Activated naive CD4-positive, alpha-beta T cell treated with Interleukin-2 at 50 U/mL for 16 hours (primary cell): ENCODE data around the gene SP5.
"Not testable (repeated sequence)": the region's sequence is repeated elsewhere in the genome, so short reads cannot be mapped to it uniquely, and the experiment has no call there.

Experiments used
- DNase-seq: peaks from one replicate; pipeline ENCODE4 v3.0.0-alpha.2; 2020

SP5 gene

DNA sequence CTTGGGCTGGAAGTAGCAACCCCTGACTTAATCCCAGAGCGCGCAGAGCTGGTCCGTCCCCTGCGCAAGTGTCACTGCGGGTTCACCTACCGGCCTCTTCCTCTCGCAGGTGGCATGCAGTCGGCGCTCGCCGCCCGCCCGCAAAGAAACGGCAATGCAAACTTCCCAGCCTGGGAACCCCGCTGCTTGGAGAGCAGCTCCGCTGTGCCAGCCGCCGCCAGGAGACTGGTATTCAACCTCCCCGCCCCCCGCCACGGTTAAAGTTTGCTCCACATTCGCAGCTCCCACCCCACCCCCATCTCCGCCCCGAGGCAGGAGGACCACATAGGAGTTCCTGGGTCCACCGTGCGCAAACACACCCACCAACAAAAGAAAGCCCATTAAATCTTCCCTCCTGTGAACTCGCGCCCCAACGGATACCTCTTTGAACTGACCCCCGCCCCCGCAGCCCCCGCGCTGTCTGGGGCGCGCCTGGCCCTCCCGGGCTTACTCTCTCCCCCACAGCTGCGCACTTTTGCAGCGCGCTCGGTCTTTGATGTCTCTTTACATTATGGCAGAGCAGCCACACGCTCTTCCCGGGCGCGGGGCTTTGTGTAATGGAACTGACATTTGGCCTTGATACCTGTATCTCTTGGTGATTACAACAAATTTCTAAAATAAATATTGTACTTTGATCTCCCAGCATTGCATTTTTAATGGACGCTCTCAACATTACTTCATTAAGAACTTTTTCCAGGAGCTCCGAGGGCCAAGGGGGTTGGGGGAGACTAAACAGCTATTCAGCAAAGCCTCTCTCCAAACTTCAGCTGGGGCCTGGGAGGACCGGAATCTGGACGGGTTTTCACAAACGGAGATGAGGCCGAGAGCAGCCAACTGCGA lies 3.1 kb upstream of the SP5 start:
- no peak for DNase-seq

DNA sequence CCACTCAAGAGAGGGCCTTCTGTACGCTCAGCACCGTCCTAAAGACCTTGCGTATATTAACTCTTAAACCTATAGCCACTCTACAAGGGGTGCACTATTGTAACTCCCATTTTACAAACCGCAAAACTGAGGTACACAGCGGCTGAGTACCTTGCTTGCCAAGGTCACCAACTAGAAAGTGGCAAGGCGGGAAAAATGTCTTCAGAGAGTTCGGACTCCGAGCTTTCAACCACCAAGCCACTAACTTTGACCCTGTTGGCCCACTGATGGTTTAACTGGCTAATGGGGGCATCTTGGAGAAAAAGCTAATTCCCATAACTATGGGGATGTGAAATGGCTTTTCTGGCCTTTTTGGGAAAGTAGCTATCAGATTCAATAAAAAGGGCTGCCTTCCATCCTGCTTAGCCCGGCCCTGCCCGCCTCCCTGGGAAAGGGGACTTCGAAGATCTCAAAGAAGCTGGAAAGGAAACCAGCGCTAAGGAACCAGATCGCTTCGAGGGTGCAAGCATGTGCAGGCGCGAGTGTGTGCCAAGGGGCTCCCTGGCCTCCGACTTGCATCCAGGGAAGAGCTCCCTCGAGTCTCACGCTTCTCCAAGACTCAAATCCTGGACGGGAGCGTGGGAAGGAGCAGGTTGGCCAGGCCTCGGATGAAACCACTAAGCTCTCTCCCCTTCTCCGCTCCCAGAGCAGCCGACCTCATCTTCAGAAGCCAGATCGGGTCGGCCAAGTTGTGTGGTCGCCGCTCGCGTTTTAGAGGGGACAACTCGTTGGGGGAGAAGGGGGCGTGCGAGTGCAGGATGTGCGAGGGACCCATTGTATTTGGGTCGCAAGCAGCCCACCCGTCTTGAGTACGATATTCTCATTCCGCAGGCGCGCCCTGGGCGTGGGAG lies 2.2 kb upstream of the SP5 start:
- no peak for DNase-seq

DNA sequence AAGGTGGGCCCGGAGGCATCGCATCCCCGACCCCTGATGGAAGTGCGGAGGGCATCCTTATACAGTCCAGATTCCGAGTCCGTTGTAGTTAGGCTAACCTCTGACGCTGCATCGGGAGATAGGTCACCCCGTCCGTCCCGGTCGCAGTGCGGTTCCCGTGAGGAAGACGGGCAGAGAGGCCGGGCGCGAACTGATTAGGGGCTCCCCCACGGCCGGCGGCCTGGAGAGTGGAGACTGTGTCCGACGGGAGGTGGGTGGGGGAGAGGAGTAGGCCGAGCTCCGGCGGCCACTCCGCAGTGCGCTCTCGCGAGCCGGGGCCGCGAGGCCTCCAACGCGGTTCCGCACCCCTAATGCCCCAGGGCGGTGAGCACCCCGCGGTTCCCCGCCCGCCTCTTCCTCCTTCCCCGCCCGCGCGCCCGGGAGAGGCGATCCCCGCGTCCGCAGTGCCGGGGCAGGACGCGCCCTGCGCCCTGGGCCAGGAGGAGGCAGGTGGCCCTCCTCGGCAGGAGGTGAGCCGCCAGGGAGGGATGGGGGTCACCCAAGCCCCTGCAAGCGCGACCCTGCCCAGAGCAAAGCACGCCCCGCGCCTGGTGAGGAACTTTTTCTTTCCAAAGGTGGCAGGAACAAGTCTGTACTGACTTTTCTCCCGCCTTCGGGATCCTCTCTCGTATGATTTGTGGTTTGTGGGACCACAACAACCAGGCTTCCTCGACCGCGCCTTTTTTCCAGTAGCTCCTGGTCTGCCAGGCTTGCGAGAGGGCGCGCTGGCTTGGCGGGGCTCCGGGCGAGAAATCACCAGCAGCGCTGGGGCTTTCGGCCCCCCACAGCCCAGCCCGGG lies 1.4 kb upstream of the SP5 start:
- DNase-seq = no peak

GRCh38 chr2:170714381-170715061 lies 616 bp upstream of the SP5 start:
- DNase-seq = peak; percentile 4

DNA sequence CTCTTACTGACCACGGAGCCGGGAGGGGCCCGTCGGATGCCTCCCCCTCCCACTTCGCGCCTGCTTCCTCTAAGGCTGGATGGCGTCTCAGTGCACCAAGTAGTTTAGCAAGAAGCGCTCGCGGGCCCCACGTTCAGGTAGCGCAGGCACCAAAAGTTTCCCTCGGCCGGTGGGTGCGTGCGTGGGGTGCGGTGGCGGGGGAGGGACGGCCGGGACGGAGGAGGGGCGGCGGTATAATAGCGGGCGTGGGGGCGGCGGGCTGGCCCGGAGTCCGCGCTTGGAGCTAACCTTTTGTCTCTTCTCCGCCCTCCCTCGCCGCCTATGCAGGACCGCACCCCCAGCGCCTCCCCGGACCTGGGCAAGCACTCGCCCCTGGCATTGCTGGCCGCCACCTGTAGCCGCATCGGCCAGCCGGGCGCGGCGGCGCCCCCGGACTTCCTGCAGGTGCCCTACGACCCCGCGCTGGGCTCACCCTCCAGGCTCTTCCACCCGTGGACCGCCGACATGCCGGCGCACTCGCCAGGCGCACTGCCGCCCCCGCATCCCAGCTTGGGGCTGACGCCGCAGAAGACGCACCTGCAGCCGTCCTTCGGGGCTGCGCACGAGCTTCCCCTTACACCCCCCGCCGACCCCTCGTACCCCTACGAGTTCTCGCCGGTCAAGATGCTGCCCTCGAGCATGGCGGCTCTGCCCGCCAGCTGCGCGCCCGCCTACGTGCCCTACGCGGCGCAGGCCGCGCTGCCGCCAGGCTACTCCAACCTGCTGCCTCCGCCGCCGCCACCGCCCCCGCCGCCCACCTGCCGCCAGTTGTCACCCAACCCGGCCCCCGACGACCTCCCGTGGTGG lies 1.0 kb downstream of the SP5 start:
- peak; percentile 3 for DNase-seq

- DNase-seq = peak; percentile 31
These were observed 1.9 kb downstream of the SP5 start for GRCh38 chr2:170716851-170717598.

DNA sequence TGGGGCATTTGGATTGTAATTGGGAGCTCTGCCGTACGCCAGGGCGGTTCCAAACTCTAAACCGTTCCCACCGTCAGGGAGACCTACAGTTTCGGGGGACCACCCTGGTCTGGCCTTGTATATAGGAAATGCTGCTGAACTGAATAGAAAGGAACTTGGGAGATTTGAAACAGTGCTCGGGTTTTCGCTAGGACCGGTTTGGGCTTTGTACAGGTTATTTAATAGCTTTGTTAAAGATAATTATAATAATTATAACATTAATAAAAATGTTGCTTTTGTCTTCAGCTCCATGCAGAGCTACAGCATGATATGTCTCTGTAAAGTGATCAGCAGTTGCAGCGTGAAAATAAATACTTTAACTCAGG lies 2.4 kb downstream of the SP5 start:
- DNase-seq = no peak

DNA sequence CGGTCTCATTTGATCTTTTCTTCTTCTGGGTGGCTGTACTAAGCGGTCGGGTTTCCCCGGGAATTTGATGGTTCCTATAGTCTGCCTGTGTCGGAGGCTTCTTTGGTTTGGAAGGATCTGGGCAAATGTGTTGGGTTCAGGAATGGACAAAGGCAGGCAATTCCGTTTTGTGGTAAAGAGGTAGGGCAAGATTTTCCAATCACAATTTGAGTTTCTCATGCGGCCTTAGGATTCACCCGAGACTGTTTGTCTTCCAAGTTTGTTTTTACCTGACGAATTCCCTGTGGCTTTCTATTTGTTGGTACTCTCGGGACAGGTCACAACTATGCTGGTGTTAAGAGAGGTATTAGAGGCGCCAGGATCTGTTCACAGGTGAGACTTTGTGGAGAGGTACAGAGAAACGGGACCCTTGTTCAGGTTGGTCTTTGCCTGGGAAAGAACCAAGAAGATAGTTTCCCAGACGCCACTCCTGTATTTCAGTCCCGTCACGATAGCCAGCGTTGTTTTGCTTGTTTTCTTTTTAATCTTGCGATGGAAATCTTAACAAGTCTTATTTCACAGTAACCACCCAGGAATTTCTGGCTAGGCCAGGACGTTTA lies 3.0 kb downstream of the SP5 start:
- no peak for DNase-seq

GRCh38 chr2:170719810-170720209 lies 4.7 kb downstream of the SP5 start:
- DNase-seq = no peak

DNA sequence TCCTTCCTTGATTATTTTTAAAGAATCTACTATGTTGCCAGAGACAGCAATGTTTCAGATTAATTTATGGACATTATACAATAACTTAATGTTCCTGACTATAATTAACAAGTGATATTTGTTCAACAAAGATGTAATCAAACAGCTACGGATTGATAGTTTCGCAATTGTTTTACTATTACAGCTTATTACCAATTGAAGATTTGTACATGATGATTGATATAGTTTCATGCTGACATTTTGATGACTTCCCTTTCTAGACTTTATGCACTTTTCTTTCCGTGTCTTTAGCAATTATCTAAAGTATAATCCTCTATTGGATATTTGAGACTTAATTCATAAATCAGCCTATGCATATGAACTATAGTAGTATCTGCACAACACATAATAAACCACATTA lies 6.5 kb downstream of the SP5 start:
- DNase-seq = no peak

DNA sequence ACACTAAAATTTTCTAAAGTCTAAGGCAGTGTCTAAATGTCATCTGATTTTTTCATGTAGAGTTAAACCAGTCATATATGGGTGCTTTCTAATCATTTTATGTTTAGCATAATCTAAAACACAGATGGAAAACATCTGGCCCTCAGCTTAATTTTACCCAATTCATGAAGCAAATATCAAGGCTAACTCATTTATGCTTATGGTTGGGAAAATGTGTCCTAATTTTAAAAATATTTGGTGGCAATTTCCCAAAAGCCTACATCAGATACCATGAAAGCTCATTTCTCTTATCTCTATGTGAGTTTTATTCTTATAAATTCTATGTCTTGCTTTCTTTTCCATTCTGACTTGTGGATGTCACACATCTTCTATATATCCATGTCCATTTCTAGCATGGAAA lies 7.2 kb downstream of the SP5 start:
- DNase-seq = no peak

DNA sequence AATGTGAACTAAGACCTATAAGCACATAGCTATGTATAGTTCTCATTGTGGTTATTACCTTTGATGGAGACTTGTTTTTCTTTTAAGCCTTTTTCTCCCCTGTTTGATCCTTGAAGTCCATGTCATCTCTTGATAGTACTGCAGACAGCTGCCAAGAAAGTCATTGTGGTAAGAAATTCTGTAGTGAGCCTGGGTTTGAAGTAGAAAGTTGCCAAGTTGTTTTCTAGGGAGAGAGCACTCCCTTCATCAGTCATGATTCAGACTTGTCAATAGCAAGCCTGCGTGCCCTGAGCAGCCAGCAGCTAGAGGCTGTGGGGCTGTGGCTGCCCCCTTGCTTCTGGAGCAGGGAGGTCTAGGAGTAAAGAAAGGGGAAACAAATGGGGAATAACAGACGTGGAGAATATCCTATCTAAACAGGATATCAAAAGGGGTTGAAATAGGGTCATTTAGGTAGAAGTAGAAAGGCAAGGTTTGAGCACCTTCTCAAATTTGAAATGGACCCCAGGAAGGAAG lies 8.4 kb downstream of the SP5 start:
- no peak for DNase-seq

GRCh38 chr2:170733798-170734600 lies 18.9 kb downstream of the SP5 start:
- no peak for DNase-seq

GRCh38 chr2:170734601-170735000 lies 19.5 kb downstream of the SP5 start:
- DNase-seq = not testable (repeated sequence)

DNA sequence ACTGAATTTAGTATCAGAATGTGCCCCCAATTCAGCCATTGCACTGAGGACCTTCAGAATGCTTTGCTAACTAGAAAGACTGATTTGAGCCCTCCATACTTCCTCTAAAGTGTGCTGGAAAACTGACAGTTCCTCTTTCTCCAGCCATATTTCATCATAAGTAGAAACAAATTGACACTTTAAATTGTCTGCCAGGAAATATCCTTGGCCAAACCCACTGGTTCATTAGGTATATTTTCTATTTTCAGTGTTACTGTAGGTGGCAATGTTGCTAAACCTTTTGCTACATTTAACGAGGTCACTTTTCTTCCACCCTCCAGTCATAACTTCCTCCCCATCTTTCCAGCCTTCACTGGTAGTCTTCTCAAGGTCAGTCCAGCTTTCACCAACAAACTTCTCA lies 21.5 kb downstream of the SP5 start:
- no peak for DNase-seq

DNA sequence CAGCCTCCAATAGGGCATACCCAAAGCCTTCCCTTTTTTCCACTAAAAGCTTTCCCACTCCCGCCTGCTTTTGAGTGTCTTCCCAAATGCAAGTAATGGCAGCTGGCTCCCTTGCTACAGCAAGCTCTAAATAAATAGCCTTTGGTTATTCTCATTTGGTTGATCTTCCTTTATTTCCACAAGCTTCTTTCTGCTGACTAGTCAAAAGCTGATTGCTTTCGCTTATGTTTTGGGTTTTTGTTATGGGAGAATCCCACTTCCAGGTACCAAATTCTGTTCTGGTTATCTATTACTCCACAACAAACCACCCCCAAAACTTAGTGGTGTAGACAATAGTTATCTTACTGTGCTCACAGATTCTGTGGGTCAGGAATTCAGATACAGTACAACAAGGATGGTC lies 22.3 kb downstream of the SP5 start:
- DNase-seq = no peak

- no peak for DNase-seq
These were observed 22.7 kb downstream of the SP5 start for GRCh38 chr2:170737821-170738220.

GRCh38 chr2:170739048-170739447 lies 23.9 kb downstream of the SP5 start:
- DNase-seq = no peak

DNA sequence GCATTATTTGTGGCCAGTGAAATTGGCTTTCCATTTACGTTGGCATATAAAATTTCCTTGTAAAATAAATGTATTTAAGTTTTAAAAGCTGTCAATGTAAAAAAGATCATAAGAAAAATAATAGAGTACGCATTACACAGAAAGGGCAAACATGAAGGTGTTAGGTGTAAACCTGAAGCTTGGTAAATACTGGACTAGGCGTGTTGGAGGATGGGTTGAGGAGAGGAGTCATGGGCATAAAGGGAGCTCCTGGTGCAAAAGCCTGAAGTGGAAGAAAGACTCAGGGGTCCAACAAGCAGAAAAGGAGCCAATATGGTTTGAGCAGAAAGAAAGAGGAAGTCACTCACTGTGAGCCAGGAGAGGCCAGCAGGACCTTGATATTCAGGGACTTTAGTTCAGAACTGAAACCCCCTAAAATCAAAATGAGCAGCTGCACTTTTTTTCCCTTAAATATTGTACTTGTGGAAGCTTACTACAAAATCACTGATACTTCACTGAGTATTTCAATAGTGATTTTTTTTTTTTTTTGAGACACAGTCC lies 24.4 kb downstream of the SP5 start:
- DNase-seq = no peak
